GM12872 (cell line): ENCODE results near the gene CTNNBIP1.
A peak's percentile ranks its signal among the peaks of the same experiment; 100 is the strongest.

Experiments used
- CTCF ChIP-seq: IDR thresholded peaks from 3 replicates; pipeline ENCODE4 v1.5.1; 2011; ENCODE audit warnings: low read depth, mild to moderate bottlenecking, low read length, moderate library complexity; ENCODE audit not compliant: insufficient read depth

Gene CTNNBIP1

GRCh38 chr1:9869831-9870251 lies 40.2 kb downstream of the CTNNBIP1 start:
- no peak for TF ChIP-seq CTCF

- no peak for TF ChIP-seq CTCF
Observed at GRCh38 chr1:9868244-9868590, 41.9 kb downstream of the CTNNBIP1 start.

GRCh38 chr1:9867408-9868243 lies 42.4 kb downstream of the CTNNBIP1 start:
- peak; percentile 98 for TF ChIP-seq CTCF

- no peak for TF ChIP-seq CTCF
Observed at GRCh38 chr1:9866836-9867235, 43.2 kb downstream of the CTNNBIP1 start.

- TF ChIP-seq CTCF, result no peak
Observed at GRCh38 chr1:9865724-9866123, 44.3 kb downstream of the CTNNBIP1 start.

GRCh38 chr1:9863371-9863770 lies 46.7 kb downstream of the CTNNBIP1 start:
- TF ChIP-seq CTCF, result no peak

GRCh38 chr1:9861360-9861759 lies 48.7 kb downstream of the CTNNBIP1 start:
- no peak for TF ChIP-seq CTCF
